Stimulated activated CD4-positive, alpha-beta T cell treated with anti-CD3 and anti-CD28 coated beads, Interleukin-1b, Interleukin-23, amount 100 ng/mL, for 1 hour (primary cell): ENCODE measurements around the gene COMP.

ENCODE experiments used
- DNase-seq, 2 donors: peaks; one replicate each; pipeline ENCODE4 v3.0.0-alpha.2; 2020; ENCODE audit warnings: low read depth in 2 of 2

The COMP gene

GRCh38 chr19:18768997-18769891 is 21.9 kb downstream of the COMP start:
- DNase-seq, result no peak

- no peak for DNase-seq
Measured at GRCh38 chr19:18768046-18768771, 22.9 kb downstream of the COMP start.

GRCh38 chr19:18765224-18765623 is 25.9 kb downstream of the COMP start:
- DNase-seq, result no peak

DNA sequence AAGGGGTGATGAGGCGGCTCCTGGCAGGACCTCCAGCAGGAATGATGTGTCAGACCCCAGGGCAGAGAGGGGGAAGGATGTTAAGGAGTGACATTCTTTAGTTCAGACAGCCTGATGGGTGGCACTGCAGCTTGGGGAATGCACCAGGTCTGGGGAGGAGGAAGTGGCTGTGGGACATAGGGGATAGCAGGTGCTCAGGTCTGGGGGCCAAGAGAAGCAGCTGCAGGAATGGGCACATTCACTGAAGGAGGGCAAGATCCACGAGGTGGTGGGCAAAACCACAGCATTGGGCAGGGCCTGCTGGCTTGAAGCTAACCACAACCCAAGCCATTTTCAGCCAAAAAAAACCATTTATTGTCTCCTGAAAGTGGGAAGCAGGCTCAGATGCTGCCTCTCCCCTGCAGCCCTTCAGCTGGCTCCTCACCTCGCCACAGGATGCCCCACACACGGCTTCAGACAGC is 26.5 kb downstream of the COMP start:
- DNase-seq, result no peak

GRCh38 chr19:18763674-18764590 is 27.2 kb downstream of the COMP start:
- DNase-seq, result no peak

- DNase-seq, result no peak
Measured at GRCh38 chr19:18762125-18763023, 28.7 kb downstream of the COMP start.

DNA sequence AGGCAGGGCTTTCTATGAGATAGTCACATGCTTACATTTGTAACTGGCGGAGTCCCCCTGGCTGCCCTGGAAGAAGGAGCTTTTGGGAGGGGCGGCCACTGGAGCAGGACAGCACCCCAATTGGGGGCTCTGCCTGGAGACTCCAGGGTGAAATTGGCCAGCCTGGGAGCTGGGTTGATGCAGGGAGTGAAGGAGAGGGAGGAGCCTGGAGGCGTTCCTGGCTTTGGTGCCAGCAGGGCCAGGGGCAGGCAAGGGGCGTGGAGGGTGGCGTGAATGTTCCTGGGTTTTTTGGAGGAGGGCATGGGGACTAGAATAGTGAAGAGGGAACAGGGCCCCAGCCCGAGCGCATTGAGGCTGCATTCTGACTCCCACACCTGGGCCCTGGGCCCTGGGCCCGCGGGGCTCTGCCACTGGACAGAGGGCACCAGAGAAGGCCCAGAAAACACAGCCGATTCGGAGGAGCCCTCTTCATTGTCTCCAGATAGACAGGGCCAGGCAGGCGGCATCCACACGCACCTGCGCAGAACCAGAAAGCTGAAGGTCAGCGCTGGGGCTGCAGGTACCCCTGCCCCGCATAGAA is 29.5 kb downstream of the COMP start:
- DNase-seq, result no peak

- DNase-seq, result no peak
Measured at GRCh38 chr19:18760440-18761383, 30.4 kb downstream of the COMP start.

DNA sequence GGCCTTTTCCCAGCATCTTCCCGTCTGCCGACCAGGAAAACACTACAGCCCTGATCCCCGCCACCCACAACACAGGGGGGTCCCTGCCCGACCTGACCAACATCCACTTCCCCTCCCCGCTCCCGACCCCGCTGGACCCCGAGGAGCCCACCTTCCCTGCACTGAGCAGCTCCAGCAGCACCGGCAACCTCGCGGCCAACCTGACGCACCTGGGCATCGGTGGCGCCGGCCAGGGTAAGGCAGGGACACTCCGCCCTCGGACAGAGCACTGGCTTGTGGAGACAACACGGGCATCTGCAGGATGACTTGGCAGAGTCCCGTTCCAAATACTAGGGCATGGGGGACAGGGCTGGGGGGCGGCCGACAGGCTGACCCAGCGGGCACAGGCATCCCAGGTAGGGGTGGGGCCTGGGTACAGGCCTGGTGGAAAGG is 31.1 kb downstream of the COMP start:
- DNase-seq, result no peak

DNA sequence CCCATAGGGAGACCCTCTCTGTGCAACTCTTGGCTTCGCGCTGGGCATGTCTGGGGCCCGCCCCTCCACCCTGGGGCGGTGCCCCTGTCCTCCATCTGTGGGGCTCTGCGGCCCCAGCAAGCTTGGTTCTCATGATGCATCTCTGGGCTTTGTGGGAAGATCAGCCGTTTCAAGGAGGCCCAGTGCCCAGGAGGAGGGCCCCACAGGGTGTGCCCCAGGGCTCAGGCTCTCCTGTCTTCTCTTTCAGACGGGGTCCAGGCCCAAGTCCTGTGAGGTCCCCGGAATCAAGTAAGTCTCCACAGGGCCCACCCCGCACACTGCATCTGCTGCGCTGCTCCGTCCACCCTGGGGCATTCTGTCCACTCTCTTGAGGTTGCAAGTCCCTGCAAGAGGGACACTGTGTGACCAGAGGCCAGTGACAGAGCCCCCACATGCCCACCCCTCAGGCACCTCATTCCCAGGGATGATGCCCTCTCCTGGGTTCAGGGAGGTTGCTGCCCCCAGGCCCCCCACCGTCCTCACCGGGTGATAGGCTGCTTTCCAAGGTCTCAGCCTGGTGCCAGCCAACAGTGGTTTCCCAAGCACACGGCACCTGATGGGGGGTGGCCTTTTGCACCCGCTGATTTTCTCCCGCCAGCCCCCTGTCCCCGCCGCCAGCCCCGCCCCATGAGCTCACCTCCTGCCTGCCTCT is 31.7 kb downstream of the COMP start:
- DNase-seq, result no peak

DNA sequence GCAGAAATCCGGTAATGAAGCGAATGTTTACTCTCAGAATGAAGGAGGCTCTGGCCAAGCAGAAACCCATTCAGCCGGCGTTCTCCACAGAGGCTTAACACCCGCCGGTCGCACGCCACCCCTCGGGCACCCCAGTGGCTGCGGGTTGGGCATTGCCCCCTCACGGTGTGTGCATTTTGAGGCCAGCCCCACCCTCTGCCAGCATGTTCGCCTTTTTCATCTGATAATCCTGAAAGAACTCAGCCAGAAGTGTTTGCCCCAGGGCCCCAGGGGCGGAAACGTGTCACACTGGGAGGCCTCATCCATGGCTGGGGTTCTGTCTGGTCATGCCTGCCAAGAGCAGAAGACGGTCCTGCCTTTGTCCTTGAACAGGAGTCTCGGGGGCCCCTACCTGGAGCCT is 34.2 kb downstream of the COMP start:
- no peak for DNase-seq

DNA sequence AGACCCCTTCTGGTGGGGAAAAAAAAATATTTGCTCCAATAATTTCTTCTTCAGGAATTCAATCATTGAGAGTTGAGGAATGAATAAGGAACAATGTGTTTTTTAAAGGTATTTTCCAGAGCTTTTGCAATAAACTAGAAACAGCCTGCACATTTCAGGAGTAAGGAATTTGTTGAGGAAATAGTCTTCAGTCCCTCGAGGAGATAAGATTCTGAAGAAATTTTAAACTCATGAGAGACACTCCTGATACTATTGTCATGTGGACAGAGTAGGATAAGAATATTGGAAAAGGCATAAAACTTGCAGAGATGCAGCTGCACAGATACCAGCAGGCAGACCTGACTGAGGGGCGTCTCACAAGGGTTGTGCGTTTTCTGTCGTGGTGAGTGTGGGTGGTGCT is 36.6 kb downstream of the COMP start:
- DNase-seq, result no peak

DNA sequence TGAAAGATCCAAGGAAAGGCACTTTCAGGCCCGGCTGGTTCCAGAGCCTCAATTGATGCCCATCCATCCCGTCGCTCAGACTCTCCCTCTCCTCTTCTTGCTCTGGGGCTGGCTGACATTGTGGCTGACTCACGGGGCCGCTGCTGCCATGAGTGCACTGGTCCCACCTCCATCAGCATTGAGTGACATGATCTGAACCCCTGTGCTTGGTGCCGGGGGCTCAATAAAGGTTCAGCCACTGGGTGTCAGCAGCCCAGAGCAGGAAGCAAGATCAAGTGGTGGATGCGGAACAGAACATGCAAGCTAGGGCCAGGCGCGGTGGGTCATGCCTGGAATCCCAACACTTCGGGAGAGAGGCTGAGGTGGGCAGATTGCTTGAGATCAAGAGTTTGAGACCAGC is 39.5 kb downstream of the COMP start:
- no peak for DNase-seq

DNA sequence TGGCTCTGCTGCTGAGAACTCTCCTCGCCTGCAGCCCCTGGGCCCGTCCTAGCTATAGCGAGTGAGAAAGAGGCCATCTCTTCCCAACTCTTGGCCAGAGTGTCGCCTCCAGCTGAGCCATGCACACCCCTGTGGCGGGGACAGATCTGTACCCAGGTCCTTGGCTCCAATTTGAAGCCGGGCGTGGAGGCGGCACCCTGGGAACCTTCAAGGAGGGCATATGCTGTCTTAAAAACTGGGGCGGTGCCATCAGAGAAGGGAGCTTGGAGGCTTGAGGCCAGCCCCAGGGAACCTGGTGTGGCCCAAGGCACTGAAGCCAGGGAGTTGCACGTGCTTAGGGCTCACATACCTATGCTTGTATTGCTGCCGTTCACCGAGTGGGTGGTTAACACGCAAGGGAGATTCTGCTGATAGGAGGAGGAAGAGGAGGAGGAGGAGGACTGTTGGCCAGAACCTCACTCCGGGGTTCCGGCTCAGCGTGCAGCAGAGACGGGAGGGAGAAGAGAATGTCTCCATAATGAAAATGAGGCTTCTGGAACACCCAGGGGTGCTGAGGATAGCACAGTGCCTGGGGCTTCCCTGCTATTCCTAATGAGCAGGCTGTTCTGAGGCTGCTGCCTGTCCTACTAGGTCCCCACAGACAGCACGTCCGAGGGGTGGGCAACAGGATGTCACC is 40.7 kb downstream of the COMP start:
- no peak for DNase-seq

DNA sequence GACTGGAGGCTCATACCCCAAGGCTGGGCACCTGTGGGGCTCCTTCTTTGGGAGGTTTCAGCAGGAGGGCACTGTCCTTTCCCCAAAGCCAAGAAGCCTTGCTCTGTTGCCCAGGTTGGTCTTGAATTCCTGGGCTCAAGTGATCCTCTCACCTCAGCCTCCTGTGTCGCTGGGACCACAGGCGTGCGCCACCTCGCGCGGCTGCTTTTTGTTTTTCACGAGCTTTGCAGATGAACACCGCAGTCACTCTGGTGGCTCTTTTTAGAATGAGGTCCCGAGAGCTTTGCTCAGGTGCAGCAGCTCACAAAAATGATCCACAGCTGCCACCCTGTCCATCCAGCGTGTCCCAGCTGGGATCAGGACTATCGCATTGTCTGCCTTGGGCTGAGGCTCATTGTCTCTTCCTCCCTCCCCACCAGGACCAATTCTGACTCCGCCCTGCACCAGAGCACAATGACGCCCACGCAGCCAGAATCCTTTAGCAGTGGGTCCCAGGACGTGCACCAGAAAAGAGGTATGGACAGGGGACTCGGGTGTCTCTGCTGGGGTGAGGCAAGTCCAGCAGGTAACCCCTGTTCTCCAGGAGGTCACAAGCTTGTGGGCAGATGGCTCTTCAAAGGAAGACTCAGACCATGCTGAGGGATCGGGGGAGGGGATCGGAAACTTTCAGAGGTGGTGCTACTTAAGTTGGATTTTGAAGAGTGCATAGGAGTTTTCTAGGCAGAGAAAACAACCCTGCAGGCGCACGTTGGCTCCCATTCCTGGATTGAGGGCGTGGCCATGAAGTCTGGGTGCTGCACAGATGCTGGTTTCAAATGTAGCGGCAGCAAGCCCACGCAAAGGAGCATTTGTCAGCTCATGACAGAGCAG is 41.5 kb downstream of the COMP start:
- DNase-seq, result no peak

GRCh38 chr19:18746401-18747325 is 44.4 kb downstream of the COMP start:
- no peak for DNase-seq
